Ovary (tissue), 9 donors: Measurements from ENCODE around the gene C1QTNF1. TPM values are rescaled to one million over a fixed set of nuclear protein-coding genes. Genes with fewer than 3 reads are reported as not detected.

Experiments used
- DNase-seq, 5 donors: peaks; one replicate each; pipeline ENCODE4 v3.0.0-alpha.2; 2019 to 2020
- H3K27ac ChIP-seq, 2 donors: fragments of 200-600 bp; one replicate each; pipeline versions ENCODE4 v1.5.1 to v1.8.0; 2019 to 2022
- H3K27me3 ChIP-seq: fragments of 200-600 bp; one replicate; pipeline ENCODE4 v1.8.0; 2022
- H3K36me3 ChIP-seq: fragments of 200-600 bp; sonication (generic); one replicate; pipeline ENCODE4 v1.5.1; 2019
- H3K4me1 ChIP-seq: one replicate; pipeline ENCODE4 v1.8.1; 2013; ENCODE audit warnings: mild to moderate bottlenecking, moderate library complexity; ENCODE audit not compliant: insufficient read depth
- H3K4me3 ChIP-seq: fragments of 200-600 bp; sonication (generic); one replicate; pipeline ENCODE4 v1.5.1; 2017
- H3K9me3 ChIP-seq, 2 donors: fragments of 200-600 bp in 1 of 2; sonication (generic) in 1 of 2; one replicate each; pipeline versions ENCODE4 v1.5.1 to v1.8.1; 2013 to 2019; ENCODE audit warnings: mild to moderate bottlenecking in 1 of 2, moderate library complexity in 1 of 2
- EP300 ChIP-seq: sonication (generic); formaldehyde crosslinking; IDR thresholded peaks from one replicate; pipeline ENCODE4 v1.6.1; 2017; ENCODE audit warnings: antibody characterized with exemption
- POLR2A ChIP-seq: fragments of 450-650 bp; IDR thresholded peaks from one replicate; pipeline ENCODE4 v1.6.1; 2017; ENCODE audit warnings: antibody characterized with exemption, mild to moderate bottlenecking, moderate library complexity
- WGBS, 3 donors: extraction: QIAGEN DNeasy Blood & Tissue Kit in 1 of 3; methylation state at CpG; one replicate each; pipeline versions ENCODE4 v1.1.5 to v1.1.7; 2013 to 2017; 5-methylcytosine and 5-hydroxymethylcytosine counted together
- intact Hi-C, 4 donors: fragments of 100-400 bp; cut with DNase I; formaldehyde crosslinking; loops; one replicate each; pipeline versions ENCODE4 v1.11.0 to v1.15.1; 2022 to 2023
- polyA plus RNA-seq, 2 donors: library from polyadenylated mRNA; stranded (reverse); fragments of 200-250 nt in 1 of 2; fragments of 350-450 nt in 1 of 2; fragmentation: Illumina TruSeq in 1 of 2; extraction: RNeasy Lipid Tissue Mini Kit (QIAGEN cat#74804) in 1 of 2; gene quantifications; one replicate each; pipeline ENCODE4 v1.2.3, GENCODE V29; 2013 to 2014
- total RNA-seq, 7 donors: library from RNA; depleted of rRNA in 2 of 7; stranded (reverse); fragments of >200 nt in 2 of 7; fragmentation: NEBNext Ultra II Directional in 3 of 7; extraction: Animal tissue kit (Norgen Biotek cat#: 25700) in 3 of 7; gene quantifications; one replicate each; pipeline versions ENCODE4 v1.1.0 to v1.2.4, GENCODE V29; 2016 to 2023
- TF ChIP-seq, protein P1 (sequence below), 3 donors: fragments of 450-650 bp in 2 of 3; fragments of 200-600 bp in 1 of 3; IDR thresholded peaks; one replicate each; pipeline versions ENCODE4 v1.5.1 to v1.8.0; 2016 to 2022; ENCODE audit warnings: antibody characterized with exemption in 3 of 3, mild to moderate bottlenecking in 1 of 3
- donor health status: DM: no; HTN: no; CAD: no; lungs with moderate emphysema.
- donor health status: DM: no; HTN: no; CAD: no.
- donor health status: Bipolar disorder and iron deficiency.
- donor health status: DM: yes; HTN: yes; CAD: no.
- donor health status: DM: no; HTN: no; CAD: no.
- donor health status: DM: yes; HTN: yes; CAD: no.

C1QTNF1 gene
- total and polyA plus RNA-seq, 9 donors = 17.9 to 85.9 (median 53.5) TPM

DNA sequence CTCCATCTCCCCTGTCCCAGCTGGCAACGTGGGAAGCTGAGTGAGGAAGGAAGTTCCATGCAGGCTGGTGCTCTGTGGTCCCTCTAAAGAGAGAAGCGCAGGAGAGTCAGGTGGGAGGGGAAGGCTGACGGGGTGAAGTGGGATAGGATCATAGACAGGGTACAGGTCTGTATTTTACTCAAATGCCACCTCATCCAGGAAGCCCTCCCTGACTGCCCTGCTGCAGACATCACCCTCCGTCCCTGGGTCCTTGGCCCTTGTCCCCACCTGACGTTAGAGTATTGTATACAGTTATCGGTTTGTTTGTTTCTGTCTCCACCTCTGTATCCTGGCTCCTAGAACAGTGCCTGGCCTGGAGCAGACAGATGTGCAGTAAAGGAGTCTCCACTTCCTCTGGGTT lies 26.1 kb upstream of the C1QTNF1 start:
- no peaks in the 10 kb centered on the region for H3K27me3 ChIP-seq
- 59 to 74% (median 71%) methylated on average over 6 of the region's 6 CpGs for WGBS, 3 donors
- no peak overlapping the region for H3K4me3 ChIP-seq
- intact Hi-C loops = loop anchor here in 2 of 4 donors (10.0 kb wide), 1 partner anchor 397 kb away; no protein-coding TSS in a partner anchor
- H3K36me3 ChIP-seq = no peaks in the 10 kb centered on the region
- DNase-seq = peak in 2 of 5 donors; percentile 4 to 8
- H3K27ac ChIP-seq = no peak overlapping the region
- H3K9me3 ChIP-seq = no peaks in the 10 kb centered on the region
- TF ChIP-seq, protein P1, sequence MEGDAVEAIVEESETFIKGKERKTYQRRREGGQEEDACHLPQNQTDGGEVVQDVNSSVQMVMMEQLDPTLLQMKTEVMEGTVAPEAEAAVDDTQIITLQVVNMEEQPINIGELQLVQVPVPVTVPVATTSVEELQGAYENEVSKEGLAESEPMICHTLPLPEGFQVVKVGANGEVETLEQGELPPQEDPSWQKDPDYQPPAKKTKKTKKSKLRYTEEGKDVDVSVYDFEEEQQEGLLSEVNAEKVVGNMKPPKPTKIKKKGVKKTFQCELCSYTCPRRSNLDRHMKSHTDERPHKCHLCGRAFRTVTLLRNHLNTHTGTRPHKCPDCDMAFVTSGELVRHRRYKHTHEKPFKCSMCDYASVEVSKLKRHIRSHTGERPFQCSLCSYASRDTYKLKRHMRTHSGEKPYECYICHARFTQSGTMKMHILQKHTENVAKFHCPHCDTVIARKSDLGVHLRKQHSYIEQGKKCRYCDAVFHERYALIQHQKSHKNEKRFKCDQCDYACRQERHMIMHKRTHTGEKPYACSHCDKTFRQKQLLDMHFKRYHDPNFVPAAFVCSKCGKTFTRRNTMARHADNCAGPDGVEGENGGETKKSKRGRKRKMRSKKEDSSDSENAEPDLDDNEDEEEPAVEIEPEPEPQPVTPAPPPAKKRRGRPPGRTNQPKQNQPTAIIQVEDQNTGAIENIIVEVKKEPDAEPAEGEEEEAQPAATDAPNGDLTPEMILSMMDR (IDR thresholded peaks at IDR 0.05) = no peak
- TF ChIP-seq EP300 (no peak), POLR2A (no peak)
- H3K4me1 ChIP-seq = peaks cover 2% of the 10 kb centered on the region

DNA sequence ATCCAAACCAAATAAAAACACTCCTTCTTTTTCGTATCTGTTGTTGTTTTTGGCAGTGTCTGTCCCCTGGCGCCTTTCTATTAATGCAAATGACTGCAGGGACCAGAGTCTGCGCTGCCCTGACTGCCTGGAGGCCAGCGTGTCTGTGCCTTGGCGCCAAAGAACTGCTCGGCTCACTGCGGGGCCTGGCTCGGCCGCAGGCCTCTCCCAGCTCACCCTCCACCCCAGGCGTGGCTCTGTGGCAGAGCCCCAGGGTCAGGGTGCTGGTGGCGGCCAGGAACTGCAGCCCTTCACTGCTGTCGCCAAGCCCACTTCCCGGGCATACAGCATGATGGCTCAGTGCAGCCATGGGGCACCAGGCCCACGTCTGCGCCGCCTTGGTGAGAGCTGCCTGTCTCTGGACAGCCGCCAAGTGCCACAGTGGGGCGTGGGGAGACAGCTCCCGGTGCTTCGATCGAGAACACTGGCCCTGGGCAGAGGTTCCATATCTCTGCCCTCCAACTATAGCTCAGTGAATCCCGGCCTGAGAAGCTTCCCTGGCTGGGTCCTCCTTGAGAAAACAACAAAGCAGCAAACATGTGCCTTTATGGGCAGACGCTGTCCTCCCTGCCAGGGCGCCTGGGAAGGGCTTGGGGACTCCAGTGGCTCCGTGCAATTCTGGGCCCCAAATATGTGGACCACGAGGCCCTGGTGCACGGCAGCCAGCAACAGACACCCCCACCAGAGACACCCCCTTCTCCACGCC lies 25.5 kb upstream of the C1QTNF1 start:
- peak in 4 of 5 donors; percentile 10 to 43 (median 39) for DNase-seq
- H3K36me3 ChIP-seq = no peaks in the 10 kb centered on the region

DNA sequence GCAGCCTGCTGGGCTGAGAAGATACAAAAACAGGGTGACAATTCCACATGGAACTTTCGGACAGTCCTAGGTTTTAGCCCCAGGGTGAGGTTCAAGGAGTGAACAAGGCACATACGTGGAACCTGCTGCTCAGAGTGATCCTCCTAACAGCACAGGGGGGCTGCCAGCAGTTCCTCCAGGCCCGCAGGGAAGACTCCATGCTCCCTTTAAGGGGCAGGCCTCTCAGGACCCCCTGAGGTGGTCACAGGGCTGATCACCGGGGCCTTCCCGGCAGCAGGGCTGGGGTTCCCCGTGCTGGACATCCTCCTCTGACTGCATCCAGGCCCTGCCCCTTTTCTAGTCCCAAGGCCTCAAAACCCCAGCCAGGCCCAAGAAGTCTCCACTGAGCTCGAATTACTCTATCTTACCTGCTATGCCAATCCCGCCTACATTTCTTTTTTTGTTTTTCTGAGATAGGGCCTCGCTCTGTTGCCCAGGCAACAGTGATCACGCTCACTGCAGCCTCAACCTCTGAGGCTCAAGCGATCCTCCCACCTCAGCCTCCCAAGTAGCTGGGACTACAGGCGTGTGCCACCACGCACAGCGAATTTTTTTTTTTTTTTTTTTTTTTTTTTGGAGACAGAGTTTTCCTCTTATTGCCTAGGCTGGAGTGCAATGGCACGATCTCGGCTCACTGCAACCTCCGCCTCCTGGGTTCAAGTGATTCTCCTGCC lies 24.8 kb upstream of the C1QTNF1 start:
- Histone ChIP-seq H3K36me3 (no peaks in the 10 kb centered on the region), H3K27ac (no peak overlapping the region), H3K4me3 (no peak overlapping the region), H3K4me1 (peaks cover 2% of the 10 kb centered on the region), H3K27me3 (no peaks in the 10 kb centered on the region), H3K9me3 (no peaks in the 10 kb centered on the region)
- peak in 2 of 5 donors; percentile 4 to 16 for DNase-seq
- TF ChIP-seq EP300 (no peak), POLR2A (no peak)
- TF ChIP-seq, protein P1 (IDR thresholded peaks at IDR 0.05) = no peak
- intact Hi-C loops = loop anchor here in 2 of 4 donors (10.0 kb wide), 1 partner anchor 396 kb away; no protein-coding TSS in a partner anchor
- WGBS, 3 donors = 85 to 86% (median 86%) methylated on average over 17 of the region's 17 CpGs

More for the DNA sequence above, 25.5 kb upstream of the C1QTNF1 start:
- TF ChIP-seq POLR2A (no peak), EP300 (no peak)
- TF ChIP-seq, protein P1 (IDR thresholded peaks at IDR 0.05) = no peak
- H3K27ac ChIP-seq = no peak overlapping the region
- no peak overlapping the region for H3K4me3 ChIP-seq
- intact Hi-C loops = loop anchor here in 2 of 4 donors (10.0 kb wide), 1 partner anchor 396 kb away; no protein-coding TSS in a partner anchor
- H3K9me3 ChIP-seq = no peaks in the 10 kb centered on the region
- no peaks in the 10 kb centered on the region for H3K27me3 ChIP-seq
- 70 to 78% (median 70%) methylated on average over 28 of the region's 28 CpGs for WGBS, 3 donors
- peaks cover 2% of the 10 kb centered on the region for H3K4me1 ChIP-seq

DNA sequence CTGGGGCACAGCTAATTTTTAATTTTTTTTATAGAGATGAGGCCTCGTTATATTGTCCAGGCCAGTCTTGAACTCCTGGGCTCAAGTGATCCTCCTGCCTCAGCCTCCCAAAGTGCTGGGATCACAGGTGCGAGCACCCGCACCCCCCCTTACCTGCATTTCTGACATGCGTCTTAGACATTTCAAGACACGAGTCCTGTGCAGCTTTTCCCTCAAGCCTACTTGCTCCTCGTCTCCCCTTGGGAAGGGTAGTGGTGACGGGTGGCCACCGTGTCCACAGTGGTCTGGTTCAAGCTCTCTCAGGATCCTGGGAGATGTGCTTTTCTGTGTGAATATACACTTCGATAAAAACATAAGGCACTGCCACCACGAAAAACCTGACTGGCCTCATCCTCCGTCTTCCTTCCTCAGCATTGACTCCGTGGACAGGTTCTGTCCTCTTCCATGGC lies 24.0 kb upstream of the C1QTNF1 start:
- WGBS, 3 donors = 89 to 94% (median 93%) methylated on average over 12 of the region's 12 CpGs
- peak in 2 of 5 donors; percentile 5 to 8 for DNase-seq
- TF ChIP-seq, protein P1 (IDR thresholded peaks at IDR 0.05) = no peak
- no peak for TF ChIP-seq POLR2A
- TF ChIP-seq EP300 = no peak

More for the DNA sequence above, 24.0 kb upstream of the C1QTNF1 start:
- intact Hi-C loops = loop anchor here in 2 of 4 donors (10.0 kb wide), 1 partner anchor 395 kb away; no protein-coding TSS in a partner anchor
- H3K9me3 ChIP-seq = no peaks in the 10 kb centered on the region
- H3K27me3 ChIP-seq = no peaks in the 10 kb centered on the region
- no peaks in the 10 kb centered on the region for H3K36me3 ChIP-seq
- H3K27ac ChIP-seq = no peak overlapping the region
- no peak overlapping the region for H3K4me3 ChIP-seq
- peaks cover 2% of the 10 kb centered on the region for H3K4me1 ChIP-seq
